Left lung (tissue), 14 donors: Measurements from ENCODE around the gene CLDN16. TPM values are rescaled to one million over a fixed set of nuclear protein-coding genes. Genes with fewer than 3 reads are reported as not detected.

Experiments
- ATAC-seq: fragments of 200-7000 bp; cut with Tn5 transposase; one replicate; pipeline ENCODE4 v1.9.1; 2020; ENCODE audit warnings: moderate library complexity
- DNase-seq, 4 donors: peaks; one replicate each; pipeline ENCODE4 v3.0.0-alpha.2; 2013 to 2020
- H3K27ac ChIP-seq, 2 donors: fragments of 200-600 bp; sonication (generic) in 1 of 2; one replicate each; pipeline versions ENCODE4 v1.5.0 to v1.8.0; 2020 to 2021
- H3K27me3 ChIP-seq, 2 donors: fragments of 200-600 bp; sonication (generic) in 1 of 2; one replicate each; pipeline versions ENCODE4 v1.5.0 to v1.8.0; 2020 to 2021
- H3K36me3 ChIP-seq, 2 donors: fragments of 200-600 bp; sonication (generic) in 1 of 2; one replicate each; pipeline versions ENCODE4 v1.5.0 to v1.8.0; 2020 to 2021
- H3K4me1 ChIP-seq, 2 donors: fragments of 200-600 bp; one replicate each; pipeline ENCODE4 v1.8.0; 2021
- H3K4me3 ChIP-seq, 2 donors: fragments of 200-600 bp; sonication (generic) in 1 of 2; one replicate each; pipeline versions ENCODE4 v1.5.0 to v1.8.0; 2020 to 2021; ENCODE audit warnings: mild to moderate bottlenecking in 1 of 2
- H3K9me3 ChIP-seq, 2 donors: fragments of 200-600 bp; sonication (generic) in 1 of 2; one replicate each; pipeline versions ENCODE4 v1.5.0 to v1.8.0; 2020 to 2021
- CTCF ChIP-seq, 2 donors: fragments of 200-600 bp; sonication (generic) in 1 of 2; IDR thresholded peaks; one replicate each; pipeline versions ENCODE4 v1.5.0 to v1.8.0; 2021; ENCODE audit warnings: antibody characterized with exemption in 2 of 2
- intact Hi-C, 2 donors: fragments of 100-400 bp; cut with DNase I; formaldehyde crosslinking; loops; one replicate each; pipeline versions ENCODE4 v1.11.2 to v1.14.2; 2022
- long read RNA-seq, 12 donors: library from polyadenylated mRNA in 2 of 12; unstranded in 2 of 12; transcript quantifications; one replicate each; pipeline ENCODE4 v2.0.0 and lab custom pipeline, GENCODE V29; 2019 to 2026
- polyA plus RNA-seq, 6 donors: library from polyadenylated mRNA; unstranded; fragments of 120-200 nt; gene quantifications; one replicate each; pipeline ENCODE4 v1.2.1, GENCODE V29; 2013; ENCODE audit not compliant: insufficient read length in 6 of 6
- total RNA-seq, 2 donors: library from RNA; stranded (reverse); fragmentation: NEBNext Ultra II Directional; extraction: Animal tissue kit (Norgen Biotek cat#: 25700); gene quantifications; one replicate each; pipeline ENCODE4 v1.2.1, GENCODE V29; 2021
- donor health status: DM: no; HTN: yes; CAD: no.
- donor health status: DM: no; HTN: no; CAD: no.

The CLDN16 gene
- total RNA-seq (1 to 10 TPM in 1 of 2 donors, under 1 TPM in 1; 0.18 to 1.1 TPM), polyA plus RNA-seq (under 1 TPM in 5 of 6 donors, not detected in 1; 0.04 to 0.43 (median 0.29) TPM)
- long read RNA-seq, donor 1: 0 reads
- long read RNA-seq, donor 2: 0 reads
- long read RNA-seq, donor 3: 0 reads
- long read RNA-seq, donor 4: 0 reads
- long read RNA-seq, donor 5: 0 reads
- long read RNA-seq, donor 6: 0 reads
- long read RNA-seq, donor 7: 0 reads
- long read RNA-seq, donor 8: 0 reads
- long read RNA-seq, donor 9: 0 reads
- long read RNA-seq, donor 10: 0 reads
- long read RNA-seq, donor 11: 0 reads
- long read RNA-seq, donor 12: 0 reads

GRCh38 chr3:190387578-190388213 lies at the start of gene CLDN16:
Gene CLDN16 (plus strand): TSS chr3:190388163. CDS start chr3:190388330, 167 bp downstream.
- intact Hi-C loops: no loop called here
- ATAC-seq (peak; percentile 86), DNase-seq (peak in 2 of 4 donors; percentile 12 to 55)

GRCh38 chr3:190338717-190339116 lies 49.2 kb upstream of the CLDN16 start:
- H3K27me3 ChIP-seq: no peaks in the 10 kb centered on the region
- no peaks in the 10 kb centered on the region for H3K9me3 ChIP-seq
- no peak for TF ChIP-seq CTCF (IDR thresholded peaks at IDR 0.05)
- no peak overlapping the region for H3K27ac ChIP-seq
- H3K36me3 ChIP-seq: no peaks in the 10 kb centered on the region
- H3K4me3 ChIP-seq: no peak overlapping the region
- peak; percentile 89 for ATAC-seq
- intact Hi-C loops: no loop called here
- no peaks in the 10 kb centered on the region for H3K4me1 ChIP-seq
- no peak for DNase-seq

More at GRCh38 chr3:190387578-190388213, at the start of gene CLDN16:
- Histone ChIP-seq H3K9me3 (no peaks in the 10 kb centered on the region), H3K4me3 (no peak within 1 kb of the TSS), H3K4me1 (peaks cover 5% of the 10 kb centered on the region in 2 donors), H3K27me3 (no peaks in the 10 kb centered on the region), H3K36me3 (no peaks in the 10 kb centered on the region), H3K27ac (peak within 1 kb of the TSS in 1 of 2 donors; percentile 8)
- no peak for TF ChIP-seq CTCF (IDR thresholded peaks at IDR 0.05)

- intact Hi-C loops: no loop called here
- DNase-seq: no peak
- TF ChIP-seq CTCF (IDR thresholded peaks at IDR 0.05): no peak
Measured at GRCh38 chr3:190339130-190339529, 48.8 kb upstream of the CLDN16 start.

GRCh38 chr3:190340071-190340470 lies 47.9 kb upstream of the CLDN16 start:
- no peaks in the 10 kb centered on the region for H3K9me3 ChIP-seq
- intact Hi-C loops: no loop called here
- H3K4me3 ChIP-seq: no peak overlapping the region
- no peaks in the 10 kb centered on the region for H3K27me3 ChIP-seq
- no peak for DNase-seq
- peaks cover 0 to 7% of the 10 kb centered on the region in 2 donors for H3K4me1 ChIP-seq
- no peaks in the 10 kb centered on the region for H3K36me3 ChIP-seq
- no peak overlapping the region for H3K27ac ChIP-seq
- no peak for TF ChIP-seq CTCF (IDR thresholded peaks at IDR 0.05)
- no peak for ATAC-seq

More at GRCh38 chr3:190339130-190339529, 48.8 kb upstream of the CLDN16 start:
- Histone ChIP-seq H3K9me3 (no peaks in the 10 kb centered on the region), H3K4me3 (no peak overlapping the region), H3K27me3 (no peaks in the 10 kb centered on the region), H3K36me3 (no peaks in the 10 kb centered on the region), H3K4me1 (no peaks in the 10 kb centered on the region), H3K27ac (no peak overlapping the region)
- peak; percentile 70 for ATAC-seq
